ENCODE measurements around the gene NCOA1.
"Not testable (repeated sequence)": the region's sequence is repeated elsewhere in the genome, so short reads cannot be mapped to it uniquely, and the experiment has no call there.

The NCOA1 gene

GRCh38 chr2:24805811-24806660 lies 315.0 kb downstream of the NCOA1 start:
- H3K27me3 ChIP-seq (ENCODE audit: control insufficient read depth, insufficient read depth, low read length); H3K9ac ChIP-seq (ENCODE audit: low read length); H3K4me3 ChIP-seq (ENCODE audit: low read length); H3K9me3 ChIP-seq (ENCODE audit: control insufficient read depth, low read length); H3K4me1 ChIP-seq (ENCODE audit: control insufficient read depth, insufficient read depth, low read length); H3K36me3 ChIP-seq (ENCODE audit: control insufficient read depth, insufficient read depth, low read length): not testable (repeated sequence)

DNA sequence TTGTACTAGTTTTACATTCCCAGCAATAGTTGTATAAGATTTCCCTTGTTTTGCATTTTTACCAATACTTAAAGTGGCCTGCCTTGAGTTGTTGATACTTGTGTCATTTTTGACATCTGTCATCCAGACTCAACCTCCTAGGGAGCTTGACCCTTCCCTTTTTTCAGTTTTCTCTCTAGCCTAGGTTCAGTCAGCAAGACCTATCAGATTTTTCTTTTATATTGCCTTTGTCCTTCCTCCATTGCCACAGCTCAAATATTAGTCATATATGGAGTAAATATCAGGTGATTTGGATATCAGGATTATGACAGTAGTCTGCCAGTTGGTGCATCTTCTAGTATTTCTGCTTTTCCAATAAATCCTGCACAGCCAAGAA lies 315.6 kb downstream of the NCOA1 start:
- Histone ChIP-seq H3K9ac (ENCODE audit: low read length) (no peak overlapping the region), H3K4me3 (ENCODE audit: low read length) (no peak overlapping the region), H3K9me3 (ENCODE audit: control insufficient read depth, low read length) (no peaks in the 10 kb centered on the region), H3K27me3 (ENCODE audit: control insufficient read depth, insufficient read depth, low read length) (no peaks in the 10 kb centered on the region), H3K36me3 (ENCODE audit: control insufficient read depth, insufficient read depth, low read length) (no peaks in the 10 kb centered on the region), H3K4me1 (ENCODE audit: control insufficient read depth, insufficient read depth, low read length) (peaks cover 9% of the 10 kb centered on the region)

- Histone ChIP-seq H3K9me3 (ENCODE audit: control insufficient read depth, low read length) (no peaks in the 10 kb centered on the region), H3K4me3 (ENCODE audit: low read length) (no peak overlapping the region), H3K4me1 (ENCODE audit: control insufficient read depth, insufficient read depth, low read length) (peaks cover 9% of the 10 kb centered on the region), H3K9ac (ENCODE audit: low read length) (no peak overlapping the region), H3K27me3 (ENCODE audit: control insufficient read depth, insufficient read depth, low read length) (no peaks in the 10 kb centered on the region), H3K36me3 (ENCODE audit: control insufficient read depth, insufficient read depth, low read length) (no peaks in the 10 kb centered on the region)
Observed at GRCh38 chr2:24809316-24810007, 318.4 kb downstream of the NCOA1 start.

DNA sequence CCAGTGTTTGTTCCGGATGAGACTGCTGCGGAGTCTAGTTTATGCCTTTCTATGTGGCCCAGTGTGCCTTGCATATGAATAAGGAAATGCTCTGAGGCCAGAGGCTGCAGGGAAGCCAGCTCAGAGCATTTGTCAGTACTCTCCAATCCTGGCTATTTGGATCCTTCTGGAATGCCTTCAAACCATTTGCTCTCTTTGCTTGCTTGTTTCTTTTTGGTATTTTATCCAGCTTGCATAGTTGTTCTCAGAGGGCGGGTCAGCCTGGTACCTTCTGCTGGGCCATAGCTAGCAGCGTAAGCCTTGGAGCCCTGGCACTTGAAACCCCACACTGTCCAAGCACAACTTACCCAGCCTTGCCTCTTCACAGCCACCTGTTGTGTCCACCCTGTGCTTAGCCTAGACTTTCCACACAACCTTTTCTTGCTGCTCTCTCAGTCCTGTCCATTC lies 322.7 kb downstream of the NCOA1 start:
- H3K4me3 ChIP-seq (ENCODE audit: low read length) = no peak overlapping the region
- no peaks in the 10 kb centered on the region for H3K27me3 ChIP-seq (ENCODE audit: control insufficient read depth, insufficient read depth, low read length)
- H3K9ac ChIP-seq (ENCODE audit: low read length) = no peak overlapping the region
- no peaks in the 10 kb centered on the region for H3K36me3 ChIP-seq (ENCODE audit: control insufficient read depth, insufficient read depth, low read length)
- H3K4me1 ChIP-seq (ENCODE audit: control insufficient read depth, insufficient read depth, low read length) = no peaks in the 10 kb centered on the region
- H3K9me3 ChIP-seq (ENCODE audit: control insufficient read depth, low read length) = no peaks in the 10 kb centered on the region

DNA sequence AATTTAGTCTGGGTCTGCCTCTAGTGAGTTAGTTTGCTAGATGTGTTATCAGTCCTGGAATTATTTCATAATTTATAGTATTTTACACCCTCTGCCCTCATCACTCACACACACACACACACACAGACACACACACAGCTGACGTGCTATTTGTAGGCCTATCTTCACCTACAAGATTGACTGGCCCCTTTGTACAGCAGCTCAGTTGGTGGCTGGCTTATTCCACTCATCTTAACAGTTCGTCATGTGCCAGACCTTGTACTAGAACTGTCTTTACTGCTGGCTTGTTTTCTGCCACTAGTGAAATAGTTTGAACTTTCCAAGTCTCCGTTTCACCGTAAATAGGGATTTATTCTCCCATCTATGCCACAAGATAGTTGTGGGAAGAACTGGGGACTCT lies 323.5 kb downstream of the NCOA1 start:
- Histone ChIP-seq H3K4me1 (ENCODE audit: control insufficient read depth, insufficient read depth, low read length) (no peaks in the 10 kb centered on the region), H3K9ac (ENCODE audit: low read length) (no peak overlapping the region), H3K36me3 (ENCODE audit: control insufficient read depth, insufficient read depth, low read length) (peaks cover 3% of the 10 kb centered on the region), H3K9me3 (ENCODE audit: control insufficient read depth, low read length) (no peaks in the 10 kb centered on the region), H3K4me3 (ENCODE audit: low read length) (no peak overlapping the region), H3K27me3 (ENCODE audit: control insufficient read depth, insufficient read depth, low read length) (no peaks in the 10 kb centered on the region)

DNA sequence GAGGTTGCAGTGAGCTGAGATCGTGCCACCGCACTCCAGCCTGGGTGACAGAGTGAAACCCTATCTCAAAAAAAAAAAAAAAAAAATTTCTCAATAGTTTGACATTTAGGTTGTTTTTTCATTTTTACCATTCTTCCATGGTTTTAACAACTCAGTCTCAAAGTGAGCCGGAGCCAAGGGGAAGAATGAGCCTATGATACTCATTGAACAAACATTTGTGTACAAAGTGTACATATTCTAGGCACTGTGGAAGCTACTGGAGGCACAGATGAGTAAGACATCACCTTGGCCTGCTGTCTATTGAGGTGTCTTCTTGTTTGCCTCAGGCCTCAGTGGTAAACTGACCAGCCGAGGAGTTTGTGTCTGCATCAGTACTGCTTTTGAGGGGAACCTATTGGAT lies 324.1 kb downstream of the NCOA1 start:
- Histone ChIP-seq H3K9me3 (ENCODE audit: control insufficient read depth, low read length) (no peaks in the 10 kb centered on the region), H3K36me3 (ENCODE audit: control insufficient read depth, insufficient read depth, low read length) (peaks cover 6% of the 10 kb centered on the region), H3K9ac (ENCODE audit: low read length) (no peak overlapping the region), H3K27me3 (ENCODE audit: control insufficient read depth, insufficient read depth, low read length) (no peaks in the 10 kb centered on the region), H3K4me1 (ENCODE audit: control insufficient read depth, insufficient read depth, low read length) (no peaks in the 10 kb centered on the region), H3K4me3 (ENCODE audit: low read length) (no peak overlapping the region)

GRCh38 chr2:24816404-24816803 lies 325.4 kb downstream of the NCOA1 start:
- Histone ChIP-seq H3K36me3 (ENCODE audit: control insufficient read depth, insufficient read depth, low read length) (peaks cover 6% of the 10 kb centered on the region), H3K9me3 (ENCODE audit: control insufficient read depth, low read length) (no peaks in the 10 kb centered on the region), H3K4me3 (ENCODE audit: low read length) (no peak overlapping the region), H3K27me3 (ENCODE audit: control insufficient read depth, insufficient read depth, low read length) (no peaks in the 10 kb centered on the region), H3K9ac (ENCODE audit: low read length) (no peak overlapping the region), H3K4me1 (ENCODE audit: control insufficient read depth, insufficient read depth, low read length) (no peaks in the 10 kb centered on the region)

DNA sequence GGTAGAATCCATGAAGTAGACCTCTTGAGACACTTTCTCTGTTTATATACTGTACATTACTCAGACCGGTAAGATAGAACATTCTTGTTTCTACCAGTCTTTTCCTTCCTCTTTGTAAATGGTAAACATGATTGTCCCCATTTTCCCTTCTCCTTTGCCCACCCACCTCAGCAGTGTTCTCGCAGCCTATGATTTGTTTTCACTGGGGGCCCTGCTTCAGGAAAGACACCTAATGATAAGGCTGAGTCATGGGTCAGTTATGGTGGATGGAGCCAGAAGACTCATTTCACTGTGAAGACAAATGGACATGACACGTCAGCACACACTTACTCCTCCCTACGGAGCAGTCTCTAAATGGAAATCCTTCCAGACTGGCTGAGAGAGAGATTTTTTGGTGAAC lies 325.8 kb downstream of the NCOA1 start:
- Histone ChIP-seq H3K9me3 (ENCODE audit: control insufficient read depth, low read length) (no peaks in the 10 kb centered on the region), H3K4me3 (ENCODE audit: low read length) (no peak overlapping the region), H3K27me3 (ENCODE audit: control insufficient read depth, insufficient read depth, low read length) (no peaks in the 10 kb centered on the region), H3K9ac (ENCODE audit: low read length) (no peak overlapping the region), H3K36me3 (ENCODE audit: control insufficient read depth, insufficient read depth, low read length) (peaks cover 6% of the 10 kb centered on the region), H3K4me1 (ENCODE audit: control insufficient read depth, insufficient read depth, low read length) (no peaks in the 10 kb centered on the region)

DNA sequence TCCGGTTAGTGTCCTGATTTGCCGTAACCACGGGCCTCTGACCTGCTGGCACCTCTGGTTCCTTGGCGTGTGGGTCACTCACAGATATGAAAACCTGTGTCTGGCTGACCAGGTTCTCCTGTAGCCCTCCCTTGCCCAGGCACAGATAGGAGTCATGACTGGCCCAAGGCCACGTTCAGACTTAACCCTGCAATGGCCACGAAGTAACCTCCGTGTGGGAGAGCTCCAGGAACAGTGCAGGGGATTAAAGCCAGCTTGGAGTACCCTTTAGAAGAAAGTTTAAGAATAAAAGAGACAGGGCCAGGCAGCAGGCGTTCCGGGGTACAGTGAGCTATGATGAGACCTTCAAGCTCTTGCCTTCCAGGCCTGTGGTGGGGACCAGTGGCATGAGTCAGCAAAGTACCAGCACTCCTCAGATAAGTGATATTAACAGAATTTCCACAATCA lies 327.7 kb downstream of the NCOA1 start:
- Histone ChIP-seq H3K36me3 (ENCODE audit: control insufficient read depth, insufficient read depth, low read length) (peaks cover 6% of the 10 kb centered on the region), H3K27me3 (ENCODE audit: control insufficient read depth, insufficient read depth, low read length) (no peaks in the 10 kb centered on the region)

GRCh38 chr2:24819442-24820174 lies 328.6 kb downstream of the NCOA1 start:
- H3K9ac ChIP-seq (ENCODE audit: low read length) = no peak overlapping the region
- H3K27me3 ChIP-seq (ENCODE audit: control insufficient read depth, insufficient read depth, low read length) = no peaks in the 10 kb centered on the region
- H3K36me3 ChIP-seq (ENCODE audit: control insufficient read depth, insufficient read depth, low read length) = peaks cover 6% of the 10 kb centered on the region
- H3K4me1 ChIP-seq (ENCODE audit: control insufficient read depth, insufficient read depth, low read length) = no peaks in the 10 kb centered on the region
- H3K4me3 ChIP-seq (ENCODE audit: low read length) = no peak overlapping the region
- H3K9me3 ChIP-seq (ENCODE audit: control insufficient read depth, low read length) = no peaks in the 10 kb centered on the region

More for the DNA sequence above, 327.7 kb downstream of the NCOA1 start:
- no peak overlapping the region for H3K4me3 ChIP-seq (ENCODE audit: low read length)
- H3K4me1 ChIP-seq (ENCODE audit: control insufficient read depth, insufficient read depth, low read length) = no peaks in the 10 kb centered on the region
- no peaks in the 10 kb centered on the region for H3K9me3 ChIP-seq (ENCODE audit: control insufficient read depth, low read length)
- H3K9ac ChIP-seq (ENCODE audit: low read length) = no peak overlapping the region

DNA sequence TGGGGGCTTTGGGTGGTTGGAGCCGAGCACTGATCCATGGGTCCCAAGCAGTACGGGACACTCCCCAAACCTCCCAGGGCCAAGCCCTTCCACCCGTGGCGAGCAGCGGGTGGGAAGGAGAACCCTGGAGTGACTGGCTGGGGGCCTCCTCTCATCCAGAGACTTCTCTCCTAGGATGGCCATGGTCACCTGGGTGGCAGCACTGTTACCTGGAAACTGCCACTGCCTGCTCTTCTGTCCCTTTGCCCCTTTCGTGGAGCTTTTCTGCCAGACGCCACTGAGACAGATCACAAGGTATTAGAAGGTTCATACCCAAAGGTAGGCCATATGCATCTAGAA lies 329.1 kb downstream of the NCOA1 start:
- no peaks in the 10 kb centered on the region for H3K9me3 ChIP-seq (ENCODE audit: control insufficient read depth, low read length)
- H3K27me3 ChIP-seq (ENCODE audit: control insufficient read depth, insufficient read depth, low read length) = no peaks in the 10 kb centered on the region
- no peak overlapping the region for H3K9ac ChIP-seq (ENCODE audit: low read length)
- H3K4me1 ChIP-seq (ENCODE audit: control insufficient read depth, insufficient read depth, low read length) = no peaks in the 10 kb centered on the region
- H3K4me3 ChIP-seq (ENCODE audit: low read length) = no peak overlapping the region
- H3K36me3 ChIP-seq (ENCODE audit: control insufficient read depth, insufficient read depth, low read length) = peaks cover 6% of the 10 kb centered on the region

Measured in mucosa of stomach (tissue), 1 donor.